GM18858 (cell line): ENCODE data around the gene GRK5.
A peak's percentile ranks its signal among the peaks of the same experiment; 100 is the strongest.

Source experiments
- ATAC-seq: cut with Tn5 transposase; IDR thresholded peaks from one replicate; pipeline ENCODE4 v1.9.1; 2021; ENCODE audit not compliant: unreplicated experiment

GRK5 gene

DNA sequence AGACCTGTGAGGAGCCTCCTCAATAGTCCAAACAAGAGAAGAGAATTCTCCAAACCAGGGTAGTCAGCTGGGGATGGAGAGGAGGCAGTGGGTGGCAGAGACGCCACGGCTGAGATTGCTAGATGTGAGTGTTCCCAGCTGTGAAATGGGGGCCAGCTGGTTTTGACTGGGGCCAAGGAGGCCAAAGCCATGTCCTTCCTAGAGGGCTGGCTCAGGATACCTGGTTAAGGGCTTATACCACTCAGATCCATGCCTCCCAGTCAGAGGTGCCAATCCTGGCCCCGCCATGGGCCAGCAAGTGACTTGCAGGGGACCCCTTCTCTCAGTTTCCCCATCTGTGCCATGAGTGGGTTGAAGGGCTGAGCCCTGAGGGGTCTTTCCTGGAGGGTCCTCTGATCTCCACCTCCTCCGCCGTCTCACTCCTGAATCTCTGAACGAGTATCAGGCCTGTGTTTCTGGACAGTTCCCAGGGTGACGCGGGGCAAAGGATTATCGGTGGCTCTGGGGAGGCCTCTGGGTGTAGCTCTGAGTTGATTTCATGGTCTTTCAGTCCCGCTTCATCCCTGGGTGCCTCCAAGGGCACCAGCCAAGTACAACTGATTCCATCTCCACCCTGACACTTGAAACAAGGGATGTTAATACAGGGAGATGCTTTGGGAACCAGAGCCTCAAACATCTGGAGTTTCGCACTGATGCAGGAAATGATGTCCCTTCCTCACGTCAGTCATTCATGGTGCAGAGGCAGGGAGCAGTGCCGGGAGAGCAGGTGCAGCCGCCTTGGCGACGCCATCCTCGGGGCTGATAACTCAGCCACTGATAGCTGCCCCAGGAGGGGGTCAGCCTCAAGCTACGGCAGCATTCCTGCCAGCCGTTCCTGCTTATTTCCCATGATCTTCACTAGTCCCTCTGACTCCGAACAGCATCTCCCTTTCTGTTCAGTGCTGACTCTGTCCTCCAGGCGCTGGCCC is 208.4 kb downstream of the GRK5 start:
- ATAC-seq, result no peak

DNA sequence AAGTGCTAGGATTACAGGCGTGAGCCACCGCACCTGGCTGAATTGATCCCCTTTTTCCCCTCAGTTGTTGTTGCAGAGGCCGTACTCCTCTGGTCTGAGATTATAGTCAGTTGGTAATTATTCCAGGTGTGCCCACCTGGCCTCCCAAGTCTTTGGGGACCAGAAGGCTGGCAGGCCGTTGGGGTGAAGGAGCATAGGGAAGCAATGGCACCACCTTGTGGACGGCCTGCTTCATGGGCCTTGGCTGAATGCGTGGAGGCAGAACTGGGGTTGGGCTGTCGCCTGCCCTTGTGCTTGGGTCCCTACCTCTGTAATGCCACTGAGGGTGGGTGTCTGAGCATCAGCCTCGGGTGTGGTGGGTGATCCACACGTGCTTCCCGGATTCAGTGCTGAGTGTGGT is 209.5 kb downstream of the GRK5 start:
- peak; percentile 46 for ATAC-seq

DNA sequence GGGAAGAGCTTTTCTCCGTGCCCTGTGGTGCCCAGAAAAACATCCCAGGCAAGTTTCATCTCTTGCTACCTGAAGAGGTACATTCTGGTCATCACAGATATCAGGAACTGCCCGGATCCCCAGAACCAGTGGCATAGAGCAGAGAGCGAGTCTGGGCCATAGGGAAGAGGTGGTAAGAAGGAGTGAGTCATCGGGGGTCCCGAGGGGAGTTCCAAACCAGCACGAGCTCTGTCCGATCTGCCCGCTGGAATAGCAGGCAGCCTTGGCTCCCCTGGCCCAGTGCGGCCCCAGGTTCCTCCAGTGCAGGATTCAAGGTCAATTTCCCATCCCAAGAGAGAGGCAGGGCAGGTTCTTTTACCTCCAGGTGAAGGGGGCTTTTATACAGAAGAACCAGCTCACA is 210.5 kb downstream of the GRK5 start:
- no peak for ATAC-seq

DNA sequence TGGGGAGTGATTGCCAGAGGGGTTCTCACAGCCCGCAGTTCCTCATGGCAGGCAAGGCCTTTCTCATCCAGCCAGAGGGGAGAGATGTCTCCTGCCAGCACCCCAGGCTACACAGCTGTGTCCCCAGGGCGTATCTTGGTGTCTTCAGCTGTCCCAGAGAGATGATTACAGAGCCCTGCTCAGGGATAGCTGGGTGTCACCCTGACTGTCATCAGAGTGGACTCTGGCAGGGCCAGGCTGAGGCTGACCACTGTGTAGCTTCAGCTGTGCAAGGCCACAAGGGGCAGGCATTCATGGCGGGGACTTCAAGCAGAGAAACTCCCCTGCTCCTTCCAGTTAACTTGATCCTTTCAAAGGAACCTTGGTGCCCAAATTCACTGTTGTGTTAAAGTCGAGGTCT is 211.0 kb downstream of the GRK5 start:
- no peak for ATAC-seq

DNA sequence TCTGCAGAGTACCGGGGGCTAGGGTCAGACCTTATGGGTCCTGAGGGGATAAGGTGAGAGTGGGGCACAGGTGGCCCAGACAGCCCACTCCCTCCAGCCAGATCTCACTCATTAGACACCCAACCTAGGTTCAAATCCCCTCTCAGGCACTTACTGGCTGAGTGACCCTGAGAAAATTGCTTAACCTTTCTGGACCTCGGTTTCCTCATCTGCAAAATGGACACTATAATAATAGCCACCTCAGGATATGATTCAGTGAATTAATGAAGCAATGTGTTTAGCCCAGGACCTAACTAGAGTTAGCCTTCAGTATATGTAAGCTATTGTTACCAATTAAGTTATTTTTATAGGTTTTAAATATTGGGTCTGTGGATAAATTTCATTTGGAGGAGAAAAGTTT is 212.6 kb downstream of the GRK5 start:
- ATAC-seq, result no peak

DNA sequence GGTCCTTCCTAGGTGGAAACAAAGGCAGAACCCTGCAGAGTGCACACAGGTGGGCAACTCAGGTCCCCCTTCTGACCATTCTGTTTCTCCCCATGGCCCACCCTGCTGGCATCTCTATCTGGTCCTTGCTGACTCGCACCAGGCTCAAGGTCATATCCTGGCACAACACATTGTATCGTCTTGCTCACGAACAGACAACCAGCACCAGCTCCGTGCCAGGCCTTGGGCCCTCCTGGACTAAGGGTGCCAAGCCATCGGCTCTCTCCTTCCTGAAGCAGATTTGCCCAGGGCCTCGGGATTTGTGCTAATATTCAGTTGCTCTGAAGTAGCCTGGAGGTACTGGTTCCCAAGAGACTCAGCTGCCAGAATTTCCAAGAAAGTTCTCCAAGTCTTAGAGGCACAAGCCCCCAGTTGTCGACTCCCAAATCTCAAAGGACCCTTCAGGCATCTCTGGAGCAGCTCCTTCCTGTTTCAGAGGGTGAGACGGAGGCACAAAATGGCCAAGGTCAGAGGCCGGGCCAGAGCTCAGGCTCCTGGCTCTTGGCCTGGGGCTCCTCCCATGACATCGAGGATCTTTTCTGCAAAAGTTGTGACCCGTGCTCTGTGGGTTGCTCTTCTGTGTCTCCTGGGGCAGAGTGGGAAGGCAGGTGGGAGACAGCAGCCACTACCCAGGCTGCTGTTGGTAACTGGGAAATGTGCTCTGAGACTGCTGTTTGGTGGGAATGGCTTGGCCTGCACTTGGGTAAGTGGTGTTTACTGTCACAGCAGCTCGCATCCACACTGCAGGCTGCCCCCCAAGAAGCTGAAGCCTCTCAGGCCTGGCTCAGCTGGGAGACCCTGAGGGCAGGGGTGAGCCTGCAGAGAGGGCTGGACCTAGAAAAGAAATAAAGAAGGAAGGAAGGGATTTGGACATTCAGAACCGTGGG is 213.8 kb downstream of the GRK5 start:
- ATAC-seq, result no peak

DNA sequence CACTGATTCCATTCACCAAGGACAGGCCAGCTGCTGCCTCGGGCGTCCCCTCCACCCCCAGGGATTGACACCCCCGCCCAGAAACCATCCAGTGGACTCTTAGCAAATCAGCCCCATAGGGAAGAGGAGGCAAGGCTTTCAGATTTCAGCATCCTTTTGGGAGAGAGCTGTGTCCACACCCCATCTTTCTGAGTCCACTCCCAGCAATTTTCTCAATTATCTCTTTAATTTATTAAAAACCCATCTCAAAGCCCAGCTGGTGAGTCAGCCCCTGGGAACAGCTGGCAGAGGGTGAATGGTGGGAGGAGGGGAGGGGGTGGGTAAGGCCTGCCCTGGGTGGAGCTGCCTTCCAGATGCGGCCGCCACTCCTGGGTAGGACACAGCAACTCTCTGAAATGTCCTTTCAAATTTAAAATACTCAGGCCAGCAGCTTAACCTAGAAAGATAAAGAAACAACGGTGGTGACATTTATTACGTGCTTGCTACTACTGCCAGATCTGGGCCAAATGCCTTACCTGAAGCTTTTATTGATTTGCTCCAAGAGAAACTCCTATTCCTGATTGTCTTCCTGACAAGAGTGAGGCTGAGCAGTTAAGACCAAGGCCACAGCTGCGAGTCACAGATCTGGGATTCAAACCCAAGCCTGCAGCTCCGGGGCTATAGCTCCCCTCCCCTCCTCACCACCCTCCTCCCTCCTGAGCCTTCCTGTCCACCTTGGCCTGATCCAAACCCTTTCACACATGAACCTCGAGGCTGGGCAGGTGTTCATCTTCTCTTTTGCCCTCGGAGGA is 214.7 kb downstream of the GRK5 start:
- no peak for ATAC-seq

DNA sequence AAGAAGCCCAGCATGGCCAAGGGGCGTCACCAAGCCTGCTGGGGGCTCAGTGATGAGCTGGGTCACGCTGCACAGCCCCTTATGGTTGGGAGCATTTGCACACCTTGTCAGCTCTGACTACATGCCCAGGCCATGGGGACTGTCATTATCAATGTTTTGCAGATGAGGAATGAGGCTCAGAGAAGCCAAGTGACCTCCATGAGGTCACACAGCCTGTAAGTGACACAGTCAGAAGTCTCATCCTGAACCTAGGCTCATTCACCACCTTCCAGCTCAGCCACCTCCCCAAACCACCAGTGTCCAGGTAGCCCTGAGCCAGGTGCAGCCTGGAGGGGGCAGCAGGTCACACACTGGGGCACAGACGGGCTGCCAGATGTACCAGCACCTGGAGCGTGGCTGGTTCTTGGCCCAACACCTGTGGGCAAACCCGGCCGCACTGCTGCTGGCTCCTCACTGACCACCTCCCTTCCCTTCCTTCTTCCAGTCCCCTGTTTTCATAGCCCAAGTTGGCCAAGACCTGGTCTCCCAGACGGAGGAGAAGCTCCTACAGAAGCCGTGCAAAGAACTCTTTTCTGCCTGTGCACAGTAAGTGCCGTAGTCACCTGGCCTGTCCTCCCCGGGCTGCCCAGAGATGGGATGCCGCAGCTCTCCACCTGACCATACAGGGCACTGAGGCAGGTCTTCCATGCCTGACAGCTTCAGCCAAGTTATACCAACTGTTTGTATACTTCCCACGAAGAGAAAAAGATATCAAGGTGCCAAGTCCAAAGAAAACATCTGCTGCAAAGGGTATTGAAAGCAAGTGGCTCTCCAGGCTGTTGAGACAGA is 215.5 kb downstream of the GRK5 start:
- no peak for ATAC-seq

DNA sequence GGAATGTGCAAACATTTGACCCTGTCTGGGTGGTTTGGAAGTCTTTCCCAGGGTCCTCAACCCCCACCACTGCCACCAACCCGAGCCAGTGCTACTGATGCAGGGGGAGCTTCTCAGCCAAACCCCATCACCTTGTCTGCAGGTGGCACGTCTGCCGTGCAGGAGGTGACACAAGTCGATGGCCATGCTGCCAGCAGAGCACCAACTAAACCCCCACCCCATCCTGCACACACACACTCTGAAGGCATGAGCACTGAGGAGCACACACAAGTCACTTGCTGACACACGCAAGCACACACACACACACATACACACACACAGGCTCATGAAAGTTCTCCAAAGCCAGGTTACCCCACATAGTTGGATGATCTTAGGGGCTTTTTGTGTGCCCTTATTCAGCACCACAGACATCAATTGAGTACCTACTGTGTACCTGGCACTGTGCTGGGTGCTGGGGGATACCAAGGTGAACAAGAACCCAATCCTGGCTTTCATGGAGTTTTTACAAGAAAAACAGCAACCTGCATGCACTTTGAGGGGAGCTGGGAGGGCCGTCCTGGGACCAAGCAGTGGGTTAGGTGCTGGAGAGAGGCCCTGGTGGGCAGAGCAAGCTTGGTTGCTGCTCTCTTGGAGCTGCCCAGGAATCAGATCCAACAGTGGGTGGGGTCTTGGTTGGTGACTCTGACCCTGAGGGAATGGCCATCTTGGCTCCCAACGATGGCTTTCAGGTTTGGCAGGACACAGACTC is 216.3 kb downstream of the GRK5 start:
- ATAC-seq, result no peak

DNA sequence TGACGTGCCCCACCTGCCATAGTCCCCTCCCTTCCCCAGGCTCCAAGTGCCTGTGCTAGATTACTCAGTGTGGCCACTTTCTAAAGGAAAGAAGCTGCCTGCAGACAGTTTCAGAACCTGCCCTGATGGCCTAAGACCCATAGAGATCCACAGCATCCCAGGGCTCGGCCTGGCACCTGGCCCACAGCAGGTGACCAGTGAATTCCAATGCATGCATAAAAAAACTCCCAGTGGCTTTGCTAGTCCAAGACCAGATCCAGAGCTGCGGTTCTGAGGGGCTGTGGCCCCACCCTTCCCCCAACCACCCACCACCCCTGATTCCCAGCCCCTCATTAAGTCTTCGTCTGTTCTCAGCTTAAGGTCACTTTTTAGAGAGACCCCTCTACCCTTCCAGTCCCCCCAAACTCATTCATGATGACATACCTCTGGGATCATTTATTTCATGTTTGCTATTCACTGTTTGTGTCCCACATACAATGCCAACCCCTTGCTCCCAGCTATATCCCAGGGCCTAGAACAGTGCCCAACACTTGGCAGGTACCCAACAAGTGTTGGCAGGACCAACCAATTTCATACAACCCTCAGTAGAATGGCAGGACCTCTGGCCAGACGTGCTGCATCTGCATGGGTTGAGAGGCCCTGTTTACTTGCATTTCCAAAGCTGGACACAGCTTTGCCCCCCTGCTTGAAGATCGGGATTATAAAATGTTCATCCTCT is 217.0 kb downstream of the GRK5 start:
- ATAC-seq, result no peak

DNA sequence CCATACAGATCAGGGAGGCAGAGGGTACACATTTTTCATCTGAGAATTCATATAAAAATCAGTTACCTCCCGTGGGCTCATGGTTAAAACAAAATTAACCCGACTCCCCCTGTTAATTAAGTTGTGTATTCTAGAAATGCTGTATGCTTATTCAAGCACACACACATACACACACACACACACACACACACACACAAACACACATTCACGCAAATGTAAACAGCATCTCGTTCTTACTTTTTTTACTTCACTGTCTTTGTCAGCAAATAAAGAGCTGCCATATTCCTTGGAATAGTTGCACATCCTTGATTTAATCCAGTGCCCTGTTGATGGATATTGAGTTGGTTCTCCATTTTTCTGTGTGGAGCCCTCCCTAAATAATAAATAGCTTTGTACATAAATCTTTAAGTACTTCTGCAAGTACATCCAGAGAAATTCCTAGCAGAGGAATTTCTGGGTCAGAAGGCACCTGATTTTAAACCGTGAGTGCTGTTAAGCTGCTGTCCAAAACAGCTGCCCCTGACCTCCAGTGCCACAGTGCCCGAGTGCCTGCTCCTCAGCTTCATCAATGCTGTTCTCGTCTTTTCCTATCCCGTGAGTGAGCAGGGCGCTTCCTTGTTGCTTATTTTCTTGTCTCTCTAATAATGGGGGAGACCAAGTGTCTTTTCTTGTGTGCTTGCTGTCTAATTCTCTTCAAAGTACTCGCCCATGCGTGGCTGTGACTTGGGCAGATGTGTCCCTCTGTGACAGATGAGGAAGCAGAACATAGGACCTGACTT is 217.9 kb downstream of the GRK5 start:
- ATAC-seq, result no peak

DNA sequence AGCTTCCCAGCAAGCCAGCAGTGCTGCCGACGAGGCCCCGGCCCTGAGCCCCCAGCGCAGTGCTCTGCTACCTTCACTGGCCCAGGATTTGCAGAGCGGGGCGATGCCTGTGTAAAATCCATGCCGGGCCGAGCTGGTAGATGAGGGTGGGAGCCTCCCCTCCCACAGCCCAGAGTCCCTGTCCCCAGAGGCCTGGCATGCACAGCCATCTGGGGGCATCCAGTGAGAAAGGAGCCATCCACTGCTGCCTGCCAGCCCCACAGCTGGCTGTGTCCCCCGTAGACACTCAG is 218.5 kb downstream of the GRK5 start:
- no peak for ATAC-seq

DNA sequence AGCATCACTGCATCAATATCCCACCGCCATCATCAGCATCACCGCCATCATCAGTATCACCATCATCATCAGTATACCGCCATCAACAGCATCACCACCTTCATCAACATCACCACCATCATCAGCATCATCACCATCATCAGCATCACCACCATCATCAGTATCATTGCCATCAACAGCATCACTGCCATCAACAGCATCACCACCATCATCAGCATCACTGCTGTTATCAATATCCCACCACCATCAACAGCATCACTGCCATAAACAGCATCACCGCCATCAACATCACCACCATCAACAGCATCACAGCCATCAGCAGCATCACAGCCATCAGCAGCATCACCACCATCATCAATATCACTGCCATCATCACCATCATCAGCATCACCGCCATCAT is 219.3 kb downstream of the GRK5 start:
- ATAC-seq, result no peak

DNA sequence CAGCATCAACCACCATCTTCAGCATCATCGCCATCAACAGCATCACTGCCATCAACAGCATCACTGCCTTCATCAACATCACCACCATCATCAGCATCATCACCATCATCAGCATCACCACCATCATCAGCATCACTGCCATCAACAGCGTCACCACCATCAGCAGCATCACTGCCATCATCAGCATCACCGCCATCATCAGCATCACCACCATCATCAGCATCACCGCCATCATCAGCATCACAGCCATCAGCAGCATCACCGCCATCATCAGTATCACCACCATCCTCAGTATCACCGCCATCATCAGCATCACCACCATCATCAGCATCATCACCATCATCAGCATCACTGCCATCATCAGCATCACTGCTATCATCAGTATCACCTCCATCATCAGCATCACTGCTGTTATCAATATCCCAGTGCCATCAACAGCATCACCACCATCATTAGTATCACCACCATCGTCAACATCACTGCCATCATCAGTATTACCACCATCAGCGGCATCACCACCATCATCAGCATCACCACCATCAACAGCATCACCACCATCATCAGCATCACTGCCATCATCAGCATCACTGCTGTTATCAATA is 220.0 kb downstream of the GRK5 start:
- no peak for ATAC-seq

DNA sequence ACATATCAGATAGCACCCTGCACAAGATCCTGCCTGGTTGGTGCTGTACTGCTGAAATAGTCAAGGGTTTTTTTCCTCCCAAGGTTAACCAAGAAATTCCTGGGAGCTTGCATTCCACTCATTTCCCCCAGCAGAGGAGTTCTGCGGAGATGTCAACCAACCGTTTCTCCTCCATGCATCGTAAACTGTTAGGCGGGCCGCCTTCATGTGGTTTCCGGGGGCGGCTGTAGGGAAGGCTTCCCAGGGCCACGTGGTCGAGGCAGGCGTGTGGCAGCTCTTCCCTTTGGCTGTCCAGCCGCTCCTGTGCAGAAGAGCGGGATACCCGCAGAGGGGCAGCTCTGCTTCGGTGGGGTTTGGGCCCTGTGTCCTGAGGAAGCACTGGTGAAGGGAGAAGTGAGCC is 221.4 kb downstream of the GRK5 start:
- no peak for ATAC-seq

DNA sequence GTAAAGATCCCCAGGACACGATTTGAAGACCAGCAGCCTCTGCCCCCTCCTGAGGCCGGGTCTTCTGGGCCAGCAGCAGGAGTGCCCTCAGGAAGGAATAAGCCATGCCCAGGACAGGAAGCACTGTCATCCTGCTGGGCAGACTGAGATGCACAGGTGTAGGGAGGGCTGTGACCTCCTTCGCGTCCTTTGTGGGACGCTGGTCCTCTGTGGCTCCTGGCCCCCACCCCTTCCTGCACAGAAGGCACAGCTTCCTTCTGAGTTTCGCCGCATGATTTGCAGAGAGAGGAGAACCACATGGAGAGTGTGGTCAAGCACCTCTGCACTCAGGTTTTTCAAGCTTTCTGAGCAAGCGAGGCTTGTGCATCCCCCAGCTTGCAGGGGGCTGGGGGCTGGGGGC is 222.4 kb downstream of the GRK5 start:
- ATAC-seq, result no peak

DNA sequence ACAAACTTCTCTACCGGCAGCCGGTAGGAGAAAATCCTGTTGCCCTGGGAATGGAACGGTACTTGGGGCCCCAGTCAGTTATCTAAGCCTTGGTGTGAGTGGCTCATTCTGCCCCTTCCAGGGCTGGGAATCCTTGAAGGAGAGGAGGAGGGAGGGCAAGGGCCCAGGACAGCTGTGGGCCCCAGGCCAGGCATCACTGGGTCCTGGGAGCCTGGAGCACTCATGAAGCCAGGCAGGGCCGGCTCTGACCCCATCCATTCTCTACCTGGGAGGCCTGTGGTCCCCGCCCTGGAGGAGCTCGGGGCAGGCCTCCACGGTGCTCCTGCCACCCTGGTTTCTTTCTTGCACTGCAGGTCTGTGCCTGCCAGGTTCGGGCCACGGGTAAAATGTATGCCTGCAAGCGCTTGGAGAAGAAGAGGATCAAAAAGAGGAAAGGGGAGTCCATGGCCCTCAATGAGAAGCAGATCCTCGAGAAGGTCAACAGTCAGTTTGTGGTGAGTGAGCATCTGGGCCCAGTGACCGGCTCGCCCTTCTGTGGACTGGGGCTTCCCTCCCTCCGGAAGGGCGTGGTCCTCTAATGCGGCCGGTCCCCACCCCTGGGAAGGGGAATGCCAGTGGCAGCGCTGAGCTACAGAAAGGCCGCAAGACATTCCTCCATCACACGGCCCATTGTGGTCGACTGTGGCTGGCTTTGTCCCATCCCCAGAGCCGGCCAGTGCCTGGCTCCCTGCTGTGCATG is 223.8 kb downstream of the GRK5 start:
- no peak for ATAC-seq
